H9 (cell line): ENCODE measurements around the gene GMPPB. TPM values are rescaled to one million over a fixed set of nuclear protein-coding genes. Genes with fewer than 3 reads are reported as not detected.

Experiments
- DNase-seq: peaks from one replicate; pipeline ENCODE4 v3.0.0-alpha.2; 2017
- H2AFZ ChIP-seq: one replicate; pipeline ENCODE4 v1.6.1; 2013; ENCODE audit warnings: mild to moderate bottlenecking, low read length, control low read depth, moderate library complexity
- H2AK5ac ChIP-seq: 2 replicates; pipeline ENCODE4 v1.6.1; 2013; ENCODE audit warnings: low read length, control low read depth, mixed read lengths; ENCODE audit not compliant: insufficient read length
- H2BK120ac ChIP-seq: one replicate; pipeline ENCODE4 v1.6.1; 2013; ENCODE audit warnings: low read depth, mild to moderate bottlenecking, low read length, control low read depth, inconsistent platforms; ENCODE audit not compliant: poor library complexity, severe bottlenecking
- H2BK12ac ChIP-seq: 2 replicates; pipeline ENCODE4 v1.6.1; 2013; ENCODE audit warnings: low read length, control low read depth, mixed read lengths, low read depth; ENCODE audit not compliant: insufficient read length
- H2BK15ac ChIP-seq: 2 replicates; pipeline ENCODE4 v1.6.1; 2013; ENCODE audit warnings: low read depth, low read length, control low read depth
- H2BK20ac ChIP-seq: one replicate; pipeline ENCODE4 v1.6.1; 2013; ENCODE audit warnings: low read depth, mild to moderate bottlenecking, low read length, control low read depth, inconsistent platforms; ENCODE audit not compliant: poor library complexity, severe bottlenecking
- H2BK5ac ChIP-seq: 2 replicates; pipeline ENCODE4 v1.6.1; 2013; ENCODE audit warnings: low read length, control low read depth, mixed read lengths; ENCODE audit not compliant: insufficient read length
- H3K14ac ChIP-seq: 2 replicates; pipeline ENCODE4 v1.6.1; 2013; ENCODE audit warnings: low read length, control low read depth; ENCODE audit not compliant: insufficient read depth
- H3K18ac ChIP-seq: 2 replicates; pipeline ENCODE4 v1.6.1; 2013; ENCODE audit warnings: low read depth, mild to moderate bottlenecking, mixed read lengths, low read length, control low read depth; ENCODE audit not compliant: insufficient read length
- H3K23ac ChIP-seq: 2 replicates; pipeline ENCODE4 v1.6.1; 2013; ENCODE audit warnings: low read length, control low read depth, mixed read lengths, low read depth; ENCODE audit not compliant: insufficient read length
- H3K23me2 ChIP-seq: 2 replicates; pipeline ENCODE4 v1.6.1; 2013; ENCODE audit warnings: low read depth, mild to moderate bottlenecking, mixed read lengths, low read length, control low read depth; ENCODE audit not compliant: insufficient read length, poor library complexity, severe bottlenecking
- H3K27ac ChIP-seq: 2 replicates; pipeline ENCODE4 v1.5.1; 2013; ENCODE audit warnings: low read length, control low read depth, mixed read lengths, low read depth; ENCODE audit not compliant: insufficient read length
- H3K27me3 ChIP-seq: 2 replicates; pipeline ENCODE4 v1.6.1; 2013; ENCODE audit warnings: low read length, control low read depth, inconsistent platforms; ENCODE audit not compliant: insufficient read depth
- H3K4ac ChIP-seq: 2 replicates; pipeline ENCODE4 v1.6.1; 2013; ENCODE audit warnings: low read depth, mild to moderate bottlenecking, control low read depth, inconsistent platforms, low read length, moderate library complexity
- H3K4me1 ChIP-seq: 2 replicates; pipeline ENCODE4 v1.6.1; 2013; ENCODE audit warnings: low read length, control low read depth, inconsistent platforms; ENCODE audit not compliant: insufficient read depth
- H3K4me2 ChIP-seq: 2 replicates; pipeline ENCODE4 v1.6.1; 2013; ENCODE audit warnings: low read length, control low read depth, mixed read lengths; ENCODE audit not compliant: insufficient read length, insufficient read depth
- H3K56ac ChIP-seq: 2 replicates; pipeline ENCODE4 v1.6.1; 2013; ENCODE audit warnings: low read depth, mild to moderate bottlenecking, mixed read lengths, low read length, control low read depth; ENCODE audit not compliant: insufficient read length
- H3K79me1 ChIP-seq: 2 replicates; pipeline ENCODE4 v1.6.1; 2013; ENCODE audit warnings: low read depth, mild to moderate bottlenecking, moderate library complexity, low read length, control low read depth, inconsistent platforms; ENCODE audit not compliant: insufficient read depth, poor library complexity, severe bottlenecking
- H3K79me2 ChIP-seq: 2 replicates; pipeline ENCODE4 v1.6.1; 2013; ENCODE audit warnings: low read length, control low read depth, inconsistent platforms; ENCODE audit not compliant: insufficient read depth
- H3K9ac ChIP-seq: 2 replicates; pipeline ENCODE4 v1.6.1; 2013; ENCODE audit warnings: low read length, control low read depth, mixed read lengths; ENCODE audit not compliant: insufficient read length; ENCODE audit errors: extremely low read depth
- H3K9me3 ChIP-seq: one replicate; pipeline ENCODE4 v1.6.1; 2013; ENCODE audit warnings: low read depth, low read length, inconsistent platforms; ENCODE audit not compliant: control insufficient read depth
- H3T11ph ChIP-seq: one replicate; pipeline ENCODE4 v1.6.1; 2013; ENCODE audit warnings: mild to moderate bottlenecking, low read length, control low read depth, inconsistent platforms
- H4K20me1 ChIP-seq: one replicate; pipeline ENCODE4 v1.6.1; 2013; ENCODE audit not compliant: control insufficient read depth, insufficient read length, insufficient read depth
- H4K5ac ChIP-seq: 2 replicates; pipeline ENCODE4 v1.6.1; 2013; ENCODE audit warnings: low read depth, mild to moderate bottlenecking, mixed read lengths, low read length, control low read depth; ENCODE audit not compliant: insufficient read length
- H4K8ac ChIP-seq: replicated peaks from 2 replicates; pipeline ENCODE4 v1.6.1; 2013; ENCODE audit warnings: low read length, control low read depth, mixed read lengths, low read depth; ENCODE audit not compliant: insufficient read length
- H4K91ac ChIP-seq: 2 replicates; pipeline ENCODE4 v1.6.1; 2013; ENCODE audit warnings: low read depth, mild to moderate bottlenecking, moderate library complexity, mixed read lengths, low read length, control low read depth; ENCODE audit not compliant: insufficient read length
- H3K27ac Mint-ChIP-seq, 3 experiments: 2 replicates in 2 of 3; 3 replicates in 1 of 3; pipeline ENCODE4 v1.8.0; 2020 to 2021; ENCODE audit warnings: mixed read lengths in 3 of 3, mild to moderate bottlenecking in 1 of 3, moderate library complexity in 1 of 3
- H3K27me3 Mint-ChIP-seq: 2 replicates; pipeline ENCODE4 v1.8.0; 2021; ENCODE audit warnings: low read depth, mild to moderate bottlenecking, moderate library complexity, mixed read lengths
- H3K36me3 Mint-ChIP-seq, 3 experiments: 2 replicates in 2 of 3; 3 replicates in 1 of 3; pipeline ENCODE4 v1.8.0; 2020 to 2021; ENCODE audit warnings: low read depth in 3 of 3, mixed read lengths in 3 of 3; ENCODE audit not compliant: insufficient read depth in 1 of 3
- H3K4me1 Mint-ChIP-seq, 2 experiments: 2 replicates each; pipeline ENCODE4 v1.8.0; 2020; ENCODE audit warnings: mixed read lengths in 2 of 2
- H3K4me3 Mint-ChIP-seq, 2 experiments: 2 replicates in 1 of 2; 3 replicates in 1 of 2; pipeline ENCODE4 v1.8.0; 2020 to 2021; ENCODE audit warnings: mild to moderate bottlenecking in 2 of 2, mixed read lengths in 2 of 2, moderate library complexity in 1 of 2
- H3K9me3 Mint-ChIP-seq, 2 experiments: 2 replicates in 1 of 2; 3 replicates in 1 of 2; pipeline ENCODE4 v1.8.0; 2020; ENCODE audit warnings: mild to moderate bottlenecking in 2 of 2, mixed read lengths in 2 of 2, moderate library complexity in 1 of 2
- CTCF ChIP-seq: fragments of 200-600 bp; sonication (generic); conservative IDR thresholded peaks from 3 replicates; pipeline ENCODE4 v1.8.0; 2021; ENCODE audit warnings: antibody characterized with exemption, mild to moderate bottlenecking
- WGBS: extraction: QIAGEN DNeasy Blood & Tissue Kit; methylation state at CpG from one replicate; pipeline ENCODE4 v1.1.7; 2013; ENCODE audit warnings: missing lambda C conversion rate, low lambda C conversion rate, mixed read lengths; ENCODE audit not compliant: insufficient read length; ENCODE audit errors: extremely low coverage; 5-methylcytosine and 5-hydroxymethylcytosine counted together
- total RNA-seq: library from RNA; stranded (reverse); gene quantifications from 2 replicates; pipeline ENCODE4 v1.2.1, GENCODE V29; 2021

GMPPB gene
- total RNA-seq, 1 experiment from 2014 or later: 31.1 TPM

- no peaks in the 10 kb centered on the region; the same call in 1 of the 2 replicates for H3K27me3 ChIP-seq
- H2BK120ac ChIP-seq: no peak overlapping the region
- H2AFZ ChIP-seq: no peak overlapping the region
- Mint-ChIP-seq H3K36me3 (peaks cover 0 to 9% (median 0%) of the 10 kb centered on the region in 3 experiments; a peak in 3 of 7 replicates), H3K27me3 (no peaks in the 10 kb centered on the region), H3K4me3 (no peak overlapping the region), H3K4me1 (peaks cover 3 to 11% of the 10 kb centered on the region in 2 experiments), H3K9me3 (no peaks in the 10 kb centered on the region), H3K27ac (no peak overlapping the region)
- no peak overlapping the region for H4K91ac ChIP-seq
- no peaks in the 10 kb centered on the region for H4K20me1 ChIP-seq
- no peak overlapping the region for H2BK12ac ChIP-seq
- H3K4me2 ChIP-seq: no peak overlapping the region
- no peaks in the 10 kb centered on the region for H3K9me3 ChIP-seq
- no peak overlapping the region for H3K9ac ChIP-seq
- no peak overlapping the region for H2AK5ac ChIP-seq
- no peak overlapping the region for H2BK15ac ChIP-seq
- H2BK20ac ChIP-seq: no peak overlapping the region
- H3K79me1 ChIP-seq: peaks cover 4% of the 10 kb centered on the region
- no peak for TF ChIP-seq CTCF
- DNase-seq: no peak
- H4K5ac ChIP-seq: no peak overlapping the region
- no peaks in the 10 kb centered on the region for H3K23me2 ChIP-seq
- WGBS: no CpG with 5 or more reads among the region's 1 CpG
- no peak overlapping the region for H3K14ac ChIP-seq
- no peak overlapping the region for H3K4ac ChIP-seq
- no peaks in the 10 kb centered on the region; the same call in 1 of the 2 replicates for H3K4me1 ChIP-seq
- H3K23ac ChIP-seq: no peak overlapping the region
- peaks cover 3% of the 10 kb centered on the region; the same call in 1 of the 2 replicates for H3K79me2 ChIP-seq
- H2BK5ac ChIP-seq: no peak overlapping the region
- H3K18ac ChIP-seq: no peak overlapping the region
- no peak overlapping the region for H3K27ac ChIP-seq
- H4K8ac ChIP-seq: no peak overlapping the region
- no peak overlapping the region for H3T11ph ChIP-seq
- H3K56ac ChIP-seq: no peak overlapping the region
Measured at GRCh38 chr3:49754536-49754935, 30.8 kb upstream of the GMPPB start.
